GM21528 (cell line): ENCODE results near the gene NUP133.

Source experiments
- ATAC-seq: cut with Tn5 transposase; IDR thresholded peaks from one replicate; pipeline ENCODE4 v1.9.1; 2021; ENCODE audit warnings: mild to moderate bottlenecking, moderate library complexity; ENCODE audit not compliant: unreplicated experiment, low FRiP score

NUP133 gene

GRCh38 chr1:229454056-229454455, 54.1 kb downstream of the NUP133 start:
- no peak for ATAC-seq

- no peak for ATAC-seq
Observed at GRCh38 chr1:229452956-229453801, 55.0 kb downstream of the NUP133 start.

- ATAC-seq = no peak
Observed at GRCh38 chr1:229448845-229449244, 59.3 kb downstream of the NUP133 start.

GRCh38 chr1:229448354-229448753, 59.8 kb downstream of the NUP133 start:
- ATAC-seq = no peak

GRCh38 chr1:229447809-229448252, 60.3 kb downstream of the NUP133 start:
- no peak for ATAC-seq

- ATAC-seq = no peak
Observed at GRCh38 chr1:229445828-229446227, 62.3 kb downstream of the NUP133 start.

- ATAC-seq = peak; percentile 96
Observed at GRCh38 chr1:229440851-229441537, 67.1 kb downstream of the NUP133 start.

GRCh38 chr1:229438021-229438420, 70.1 kb downstream of the NUP133 start:
- ATAC-seq = no peak

- ATAC-seq = no peak
Observed at GRCh38 chr1:229437443-229437842, 70.7 kb downstream of the NUP133 start.

GRCh38 chr1:229436201-229436600, 71.9 kb downstream of the NUP133 start:
- ATAC-seq = no peak

GRCh38 chr1:229434641-229435051, 73.5 kb downstream of the NUP133 start:
- no peak for ATAC-seq

- no peak for ATAC-seq
Observed at GRCh38 chr1:229434005-229434640, 74.0 kb downstream of the NUP133 start, which contains the start of gene ACTA1. ACTA1 (minus strand) TSS chr1:229434094; CDS start chr1:229433115, 979 bp downstream.

GRCh38 chr1:229433364-229434004, 74.7 kb downstream of the NUP133 start:
- ATAC-seq = no peak

- ATAC-seq = no peak
Observed at GRCh38 chr1:229432905-229433304, 75.2 kb downstream of the NUP133 start.

- no peak for ATAC-seq
Observed at GRCh38 chr1:229432116-229432461, 76.1 kb downstream of the NUP133 start.

GRCh38 chr1:229431284-229432115, 76.6 kb downstream of the NUP133 start:
- ATAC-seq = no peak

- ATAC-seq = no peak
Observed at GRCh38 chr1:229430761-229431283, 77.3 kb downstream of the NUP133 start.

GRCh38 chr1:229428256-229428655, 79.9 kb downstream of the NUP133 start:
- ATAC-seq = no peak

- ATAC-seq = no peak
Observed at GRCh38 chr1:229427572-229427971, 80.6 kb downstream of the NUP133 start.
